K562 (cell line): ENCODE results near the gene FDPS. TPM values are rescaled to one million over a fixed set of nuclear protein-coding genes. Genes with fewer than 3 reads are reported as not detected.

ENCODE experiments used
- FOXA1 ChIP-seq: fragments of 450-650 bp; IDR thresholded peaks from 2 replicates; pipeline ENCODE4 v1.6.1; 2016; ENCODE audit warnings: mild to moderate bottlenecking, borderline replicate concordance
- GTF2B ChIP-seq: IDR thresholded peaks from 2 replicates; pipeline ENCODE4 v1.6.1; 2011; ENCODE audit not compliant: insufficient read length; ENCODE audit errors: extremely low read depth
- HDAC3 ChIP-seq: fragments of 450-650 bp; IDR thresholded peaks from 2 replicates; pipeline ENCODE4 v1.6.1; 2018; ENCODE audit warnings: borderline replicate concordance, mild to moderate bottlenecking, moderate library complexity; ENCODE audit not compliant: partially characterized antibody
- HLTF ChIP-seq: fragments of 450-650 bp; IDR thresholded peaks from 2 replicates; pipeline ENCODE4 v1.6.1; 2016
- KDM1A ChIP-seq, 2 experiments: fragments of 450-650 bp; IDR thresholded peaks; 2 replicates each; pipeline ENCODE4 v1.6.1; 2016; ENCODE audit warnings: mild to moderate bottlenecking in 2 of 2
- RERE ChIP-seq: sonication (generic); formaldehyde crosslinking; IDR thresholded peaks from 2 replicates; pipeline ENCODE4 v1.8.0; 2023; ENCODE audit warnings: missing genetic modification reagents, mild to moderate bottlenecking, borderline replicate concordance
- SPI1 ChIP-seq: IDR thresholded peaks from 2 replicates; pipeline ENCODE4 v1.6.1; 2011; ENCODE audit warnings: low read depth, low read length, control low read depth, borderline replicate concordance
- XRCC4 ChIP-seq: IDR thresholded peaks from one replicate; pipeline ENCODE4 v1.6.1; 2011; ENCODE audit not compliant: insufficient read depth, insufficient read length; ENCODE audit errors: extremely low read depth
- ZNF407 ChIP-seq: fragments of 450-650 bp; IDR thresholded peaks from 2 replicates; pipeline ENCODE4 v1.6.1; 2016; ENCODE audit warnings: low read depth
- ZNF695 ChIP-seq: fragments of 450-650 bp; formaldehyde crosslinking; IDR thresholded peaks from 2 replicates; pipeline ENCODE4 v1.4.0; 2020; ENCODE audit warnings: mild to moderate bottlenecking, moderate library complexity
- polyA plus RNA-seq, 8 experiments: library from polyadenylated mRNA; depleted of rRNA in 4 of 8; stranded (reverse) in 5 of 8; unstranded in 3 of 8; fragments of >200 nt; fragmentation: Nextera tagmentation in 2 of 8; fragmentation: Illumina TruSeq in 1 of 8; extraction: Ambion mirVana in 2 of 8; extraction: Trizol in 1 of 8; gene quantifications; 2 replicates each; pipeline versions ENCODE4 v1.2.1 to v1.2.3, GENCODE V29; 2011 to 2014; ENCODE audit warnings: inconsistent platforms in 1 of 8, missing spikeins in 1 of 8
- total RNA-seq, 7 experiments: library from RNA; depleted of rRNA in 6 of 7; stranded (reverse); fragments of >200 nt in 6 of 7; fragmentation: Illumina TruSeq in 2 of 7; extraction: Trizol in 2 of 7; gene quantifications; 2 replicates each; pipeline versions ENCODE4 v1.2.1 to v1.2.3, GENCODE V29; 2011 to 2021; ENCODE audit warnings: low replicate concordance in 1 of 7

Gene FDPS
- total and polyA plus RNA-seq, 9 of the 15 experiments (the other 6 are each of a cell fraction or from before 2014, with no cell fraction given), result 247 to 884 (median 360) TPM

GRCh38 chr1:155272466-155273342 is 36.0 kb upstream of the FDPS start (continued):
- no peak for TF ChIP-seq GTF2B
- no peak for TF ChIP-seq RERE (CRISPR knock-in tag)
- TF ChIP-seq SPI1, result no peak
- no peak for TF ChIP-seq ZNF695 (CRISPR knock-in tag)
- TF ChIP-seq KDM1A (IDR thresholded peaks at IDR 0.05), result peak in 1 of 2 experiments; percentile 6; a peak in 1 of 4 replicates
- no peak for TF ChIP-seq ZNF407
- TF ChIP-seq FOXA1, result no peak
- TF ChIP-seq XRCC4, result no peak
- TF ChIP-seq HDAC3, result no peak
- TF ChIP-seq HLTF, result no peak
